ENCODE data around the gene SETD6. TPM values are rescaled to one million over a fixed set of nuclear protein-coding genes. Genes with fewer than 3 reads are reported as not detected.

SETD6 gene
- total RNA-seq, 1 donor from 2014 or later, result 79.1 TPM

DNA sequence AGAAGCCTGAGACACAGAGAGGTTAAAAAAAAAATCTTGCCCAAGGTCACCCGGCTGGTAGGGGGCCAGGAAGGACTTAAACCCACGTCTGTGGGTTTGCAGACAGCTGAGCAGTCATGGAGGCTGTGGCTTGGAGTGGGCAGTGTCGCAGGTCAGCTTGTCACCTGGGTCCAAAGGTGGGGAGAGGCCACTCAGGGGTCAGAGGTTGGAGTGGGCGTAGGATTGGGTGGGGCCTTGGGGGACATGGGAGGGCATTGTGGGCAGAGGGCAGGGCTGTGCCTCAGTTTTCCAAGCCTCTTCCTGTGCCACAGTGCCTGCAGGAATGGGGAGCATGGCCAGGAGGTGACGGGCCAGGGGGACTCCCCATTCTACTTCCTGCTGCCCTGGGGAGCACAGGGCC, 17.4 kb upstream of the SETD6 start:
- DNase-seq (ENCODE audit: extremely low spot score in 2 of 2), result no peak
- no peaks in the 10 kb centered on the region for H3K36me3 ChIP-seq
- no peak overlapping the region for H3K4me3 ChIP-seq
- TF ChIP-seq, protein P1, sequence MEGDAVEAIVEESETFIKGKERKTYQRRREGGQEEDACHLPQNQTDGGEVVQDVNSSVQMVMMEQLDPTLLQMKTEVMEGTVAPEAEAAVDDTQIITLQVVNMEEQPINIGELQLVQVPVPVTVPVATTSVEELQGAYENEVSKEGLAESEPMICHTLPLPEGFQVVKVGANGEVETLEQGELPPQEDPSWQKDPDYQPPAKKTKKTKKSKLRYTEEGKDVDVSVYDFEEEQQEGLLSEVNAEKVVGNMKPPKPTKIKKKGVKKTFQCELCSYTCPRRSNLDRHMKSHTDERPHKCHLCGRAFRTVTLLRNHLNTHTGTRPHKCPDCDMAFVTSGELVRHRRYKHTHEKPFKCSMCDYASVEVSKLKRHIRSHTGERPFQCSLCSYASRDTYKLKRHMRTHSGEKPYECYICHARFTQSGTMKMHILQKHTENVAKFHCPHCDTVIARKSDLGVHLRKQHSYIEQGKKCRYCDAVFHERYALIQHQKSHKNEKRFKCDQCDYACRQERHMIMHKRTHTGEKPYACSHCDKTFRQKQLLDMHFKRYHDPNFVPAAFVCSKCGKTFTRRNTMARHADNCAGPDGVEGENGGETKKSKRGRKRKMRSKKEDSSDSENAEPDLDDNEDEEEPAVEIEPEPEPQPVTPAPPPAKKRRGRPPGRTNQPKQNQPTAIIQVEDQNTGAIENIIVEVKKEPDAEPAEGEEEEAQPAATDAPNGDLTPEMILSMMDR (IDR thresholded peaks at IDR 0.05), result no peak
- TF ChIP-seq POLR2AphosphoS5 (IDR thresholded peaks at IDR 0.05; ENCODE audit: insufficient read depth in 1 of 2, low read depth in 1 of 2), result no peak
- TF ChIP-seq POLR2A (IDR thresholded peaks at IDR 0.05), result no peak
- peaks cover 24% of the 10 kb centered on the region for H3K4me1 ChIP-seq
- H3K27ac ChIP-seq, result no peak overlapping the region
- no peaks in the 10 kb centered on the region for H3K27me3 ChIP-seq
- intact Hi-C loops (cut with DNase I), result no loop called here
- no peaks in the 10 kb centered on the region for H3K9me3 ChIP-seq

DNA sequence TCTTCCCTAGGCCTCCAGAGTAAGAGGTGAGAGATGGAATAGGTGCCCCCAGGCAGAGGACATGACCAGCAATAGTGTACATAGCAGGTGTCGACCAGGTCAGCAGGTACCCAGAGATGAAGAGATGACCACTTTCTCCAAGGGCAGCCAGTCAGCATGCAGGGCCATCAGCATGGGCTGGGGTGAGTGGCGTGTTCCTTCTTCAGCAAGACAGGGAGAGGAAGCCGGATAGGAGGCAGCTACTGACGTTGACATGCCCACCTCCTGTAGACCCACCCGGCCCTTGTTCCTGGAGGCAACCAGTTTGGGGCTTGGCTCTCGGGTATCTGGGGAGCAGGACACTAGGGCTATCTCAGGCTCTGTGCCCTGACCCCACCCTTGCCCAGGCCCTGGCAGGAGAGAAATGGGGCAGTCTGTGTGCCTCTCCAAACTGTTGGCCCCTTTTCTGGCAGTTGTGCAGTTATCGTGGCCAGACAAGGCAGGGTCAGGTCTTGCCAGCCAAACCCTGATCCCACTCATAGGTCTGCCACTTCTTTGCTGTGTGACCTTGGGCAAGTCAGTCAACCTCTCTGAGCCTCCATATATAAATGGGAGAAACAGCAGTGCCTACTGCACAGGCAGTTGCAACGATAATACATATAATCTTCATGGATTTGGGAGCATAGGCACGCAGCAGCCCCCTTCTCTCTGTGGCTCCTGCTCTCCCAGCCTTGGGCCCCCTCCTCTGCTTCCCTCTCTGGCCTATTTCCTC, 16.8 kb upstream of the SETD6 start:
- no peaks in the 10 kb centered on the region for H3K9me3 ChIP-seq
- no peaks in the 10 kb centered on the region for H3K27me3 ChIP-seq
- H3K4me1 ChIP-seq, result peaks cover 24% of the 10 kb centered on the region
- intact Hi-C loops (cut with DNase I), result no loop called here
- H3K36me3 ChIP-seq, result no peaks in the 10 kb centered on the region
- no peak overlapping the region for H3K4me3 ChIP-seq
- no peak overlapping the region for H3K27ac ChIP-seq
- DNase-seq (ENCODE audit: extremely low spot score in 2 of 2), result no peak
- TF ChIP-seq POLR2AphosphoS5 (IDR thresholded peaks at IDR 0.05; ENCODE audit: insufficient read depth in 1 of 2, low read depth in 1 of 2) (no peak), POLR2A (IDR thresholded peaks at IDR 0.05) (no peak)
- TF ChIP-seq, protein P1 (IDR thresholded peaks at IDR 0.05), result no peak

DNA sequence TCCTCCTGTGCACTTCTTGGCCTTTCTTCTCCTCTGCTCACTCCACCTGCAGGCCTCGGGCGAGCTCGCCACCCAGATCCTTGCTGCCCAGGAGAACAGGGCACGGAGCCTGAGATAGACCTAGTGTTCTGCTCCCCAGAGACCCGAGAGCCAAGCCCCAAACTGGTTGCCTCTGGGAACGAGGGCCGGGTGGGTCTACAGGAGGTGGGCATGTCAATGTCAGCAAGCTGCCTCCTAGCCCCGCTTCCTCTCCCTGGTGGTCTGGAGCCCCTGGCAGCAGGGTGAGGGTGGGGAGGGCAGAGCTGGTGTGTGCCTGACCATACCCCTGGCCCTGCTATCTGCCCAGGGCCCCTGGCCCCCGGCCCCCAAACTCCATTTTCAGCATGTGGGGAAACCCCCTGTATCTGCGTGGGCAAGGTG, 16.2 kb upstream of the SETD6 start:
- DNase-seq (ENCODE audit: extremely low spot score in 2 of 2), result no peak
- TF ChIP-seq, protein P1 (IDR thresholded peaks at IDR 0.05), result no peak
- TF ChIP-seq POLR2AphosphoS5 (IDR thresholded peaks at IDR 0.05; ENCODE audit: insufficient read depth in 1 of 2, low read depth in 1 of 2), result no peak
- TF ChIP-seq POLR2A (IDR thresholded peaks at IDR 0.05), result no peak
- H3K4me3 ChIP-seq, result no peak overlapping the region

DNA sequence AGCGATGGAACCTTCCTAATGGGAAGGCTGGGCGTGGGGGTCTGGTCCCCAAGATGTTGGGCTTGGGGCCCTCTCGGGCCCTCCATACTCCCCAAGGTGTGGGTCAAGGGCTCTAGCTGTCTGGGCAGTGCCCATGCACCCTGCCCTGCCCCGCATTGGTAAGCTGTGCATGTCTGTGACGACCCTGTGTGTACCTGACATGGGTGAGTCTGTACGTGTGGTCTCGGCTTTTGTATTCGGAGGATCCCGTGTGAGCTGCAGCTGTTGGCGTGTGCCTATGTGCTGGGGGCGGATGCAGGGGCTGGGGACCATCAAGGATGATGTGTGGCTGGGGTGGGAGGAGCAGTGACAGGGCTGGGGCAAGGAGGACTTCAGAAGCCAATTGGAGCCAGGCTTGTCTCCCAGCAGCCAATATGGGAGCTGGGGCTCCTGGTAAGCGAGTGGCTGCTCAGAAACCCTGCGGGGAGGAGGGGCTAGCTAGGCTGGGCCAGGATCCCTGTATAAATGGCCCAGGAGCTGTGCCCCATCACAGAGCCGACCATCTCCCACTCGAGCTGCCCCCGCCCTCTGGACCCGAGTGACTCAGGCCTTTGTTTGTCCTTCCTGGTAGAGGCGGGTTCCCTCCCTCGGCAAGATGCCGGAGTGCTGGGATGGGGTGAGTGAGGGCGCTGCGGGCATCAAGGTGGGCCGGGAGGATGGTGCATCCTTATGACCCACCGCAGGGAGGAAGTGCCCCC, 15.5 kb upstream of the SETD6 start, which contains the start of gene NDRG4:
TSS of gene NDRG4 (plus strand) at position 529 of the 737 bp plus-strand sequence. CDS start at position 635, 106 bp downstream.
- TF ChIP-seq, protein P1 (IDR thresholded peaks at IDR 0.05), result no peak
- TF ChIP-seq POLR2A (IDR thresholded peaks at IDR 0.05), result no peak
- TF ChIP-seq POLR2AphosphoS5 (IDR thresholded peaks at IDR 0.05; ENCODE audit: insufficient read depth in 1 of 2, low read depth in 1 of 2), result peak in 1 of 2 donors; percentile 41
- Histone ChIP-seq H3K36me3 (peaks cover 0 to 3% of the 10 kb centered on the region in 2 donors), H3K27me3 (no peaks in the 10 kb centered on the region), H3K27ac (no peak within 1 kb of the TSS), H3K4me3 (peak within 1 kb of the TSS; percentile 32 to 40), H3K9me3 (no peaks in the 10 kb centered on the region), H3K4me1 (peaks cover 24% of the 10 kb centered on the region)
- intact Hi-C loops (cut with DNase I), result loop anchor here (1.0 kb wide), 1 partner anchor 33 kb away; no protein-coding TSS in a partner anchor
- no peak for DNase-seq (ENCODE audit: extremely low spot score in 2 of 2)

More for the DNA sequence above, 16.2 kb upstream of the SETD6 start:
- peaks cover 24% of the 10 kb centered on the region for H3K4me1 ChIP-seq
- H3K9me3 ChIP-seq, result no peaks in the 10 kb centered on the region
- intact Hi-C loops (cut with DNase I), result no loop called here
- H3K36me3 ChIP-seq, result peaks cover 0 to under 1% of the 10 kb centered on the region in 2 donors
- H3K27me3 ChIP-seq, result no peaks in the 10 kb centered on the region
- H3K27ac ChIP-seq, result no peak overlapping the region
